HCT116 (cell line): ENCODE results near the gene WDR64.

ENCODE experiments used
- CTCF ChIP-seq, 3 experiments: fragments of 200-600 bp in 1 of 3; sonication (generic) in 1 of 3; IDR thresholded peaks in 2 of 3; conservative IDR thresholded peaks in 1 of 3; 2 replicates each; pipeline ENCODE4 v1.5.1; 2012 to 2017; ENCODE audit warnings: low read depth in 2 of 3, low read length in 2 of 3, antibody characterized with exemption in 1 of 3, borderline replicate concordance in 1 of 3, control low read depth in 1 of 3, mild to moderate bottlenecking in 1 of 3, mixed read lengths in 1 of 3, mixed run types in 1 of 3, moderate library complexity in 1 of 3; ENCODE audit not compliant: insufficient read depth in 1 of 3
- EZH2 ChIP-seq: fragments of 200-600 bp; sonication (generic); IDR thresholded peaks from 2 replicates; pipeline ENCODE4 v1.6.1; 2017; ENCODE audit warnings: antibody characterized with exemption, mixed run types
- EZH2phosphoT487 ChIP-seq: fragments of 200-600 bp; IDR thresholded peaks from 2 replicates; pipeline ENCODE4 v1.6.1; 2018; ENCODE audit warnings: antibody characterized with exemption, borderline replicate concordance
- POLR2A ChIP-seq: IDR thresholded peaks from 2 replicates; pipeline ENCODE4 v1.7.0; 2011; ENCODE audit warnings: borderline replicate concordance; ENCODE audit not compliant: insufficient read depth, insufficient read length; ENCODE audit errors: extremely low read depth
- REST ChIP-seq: IDR thresholded peaks from 2 replicates; pipeline ENCODE4 v1.6.1; 2012; ENCODE audit warnings: low read depth

GRCh38 chr1:241636291-241636690, 15.8 kb upstream of the WDR64 start:
- TF ChIP-seq EZH2 (no peak), EZH2phosphoT487 (no peak), POLR2A (no peak), CTCF (IDR thresholded peaks at IDR 0.05 in 2 of 3, conservative IDR thresholded peaks at IDR 0.05 in 1 of 3; ENCODE audit: borderline replicate concordance in 1 of 3, insufficient read depth in 1 of 3, low read depth in 2 of 3, low read length in 2 of 3) (no peak), REST (no peak)
